Ishikawa (cell line): ENCODE results near the gene MAGT1.

Experiments
- CREB1 ChIP-seq: IDR thresholded peaks from 2 replicates; pipeline ENCODE4 v1.6.1; 2012; ENCODE audit warnings: low read depth
- EP300 ChIP-seq: IDR thresholded peaks from 2 replicates; pipeline ENCODE4 v1.6.1; 2012; ENCODE audit warnings: borderline replicate concordance
- FOXM1 ChIP-seq: IDR thresholded peaks from 2 replicates; pipeline ENCODE4 v1.6.1; 2012; ENCODE audit warnings: low read depth, borderline replicate concordance
- TEAD4 ChIP-seq: IDR thresholded peaks from 2 replicates; pipeline ENCODE4 v1.6.1; 2012
- TF ChIP-seq, protein P1 (sequence below): IDR thresholded peaks from 2 replicates; pipeline ENCODE4 v1.6.1; 2012
- TF ChIP-seq, protein P2 (sequence below): IDR thresholded peaks from 2 replicates; pipeline ENCODE4 v1.6.1; 2012; ENCODE audit warnings: low read depth, mild to moderate bottlenecking

DNA sequence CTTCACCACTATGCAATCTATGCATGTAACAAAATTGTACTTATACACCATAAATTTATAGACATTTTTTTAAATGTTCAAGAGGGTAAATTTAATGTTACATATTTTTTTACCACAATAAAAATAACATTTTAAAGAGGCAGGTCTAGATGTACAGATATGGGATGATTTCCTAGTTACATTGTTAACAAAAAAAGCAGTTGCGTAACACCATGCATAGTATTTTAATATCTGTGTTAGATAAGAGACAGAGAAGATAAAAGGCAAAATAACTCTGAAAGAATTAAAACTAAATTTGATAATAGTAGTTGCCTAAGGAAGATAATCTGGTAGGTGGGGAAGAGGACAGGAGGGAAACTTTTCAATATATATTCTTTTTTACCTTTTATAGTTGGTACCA lies 100.1 kb downstream of the MAGT1 start:
- TF ChIP-seq, protein P1, sequence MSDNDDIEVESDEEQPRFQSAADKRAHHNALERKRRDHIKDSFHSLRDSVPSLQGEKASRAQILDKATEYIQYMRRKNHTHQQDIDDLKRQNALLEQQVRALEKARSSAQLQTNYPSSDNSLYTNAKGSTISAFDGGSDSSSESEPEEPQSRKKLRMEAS: no peak
- TF ChIP-seq TEAD4 (no peak), FOXM1 (no peak), EP300 (no peak), CREB1 (no peak)
- TF ChIP-seq, protein P2, sequence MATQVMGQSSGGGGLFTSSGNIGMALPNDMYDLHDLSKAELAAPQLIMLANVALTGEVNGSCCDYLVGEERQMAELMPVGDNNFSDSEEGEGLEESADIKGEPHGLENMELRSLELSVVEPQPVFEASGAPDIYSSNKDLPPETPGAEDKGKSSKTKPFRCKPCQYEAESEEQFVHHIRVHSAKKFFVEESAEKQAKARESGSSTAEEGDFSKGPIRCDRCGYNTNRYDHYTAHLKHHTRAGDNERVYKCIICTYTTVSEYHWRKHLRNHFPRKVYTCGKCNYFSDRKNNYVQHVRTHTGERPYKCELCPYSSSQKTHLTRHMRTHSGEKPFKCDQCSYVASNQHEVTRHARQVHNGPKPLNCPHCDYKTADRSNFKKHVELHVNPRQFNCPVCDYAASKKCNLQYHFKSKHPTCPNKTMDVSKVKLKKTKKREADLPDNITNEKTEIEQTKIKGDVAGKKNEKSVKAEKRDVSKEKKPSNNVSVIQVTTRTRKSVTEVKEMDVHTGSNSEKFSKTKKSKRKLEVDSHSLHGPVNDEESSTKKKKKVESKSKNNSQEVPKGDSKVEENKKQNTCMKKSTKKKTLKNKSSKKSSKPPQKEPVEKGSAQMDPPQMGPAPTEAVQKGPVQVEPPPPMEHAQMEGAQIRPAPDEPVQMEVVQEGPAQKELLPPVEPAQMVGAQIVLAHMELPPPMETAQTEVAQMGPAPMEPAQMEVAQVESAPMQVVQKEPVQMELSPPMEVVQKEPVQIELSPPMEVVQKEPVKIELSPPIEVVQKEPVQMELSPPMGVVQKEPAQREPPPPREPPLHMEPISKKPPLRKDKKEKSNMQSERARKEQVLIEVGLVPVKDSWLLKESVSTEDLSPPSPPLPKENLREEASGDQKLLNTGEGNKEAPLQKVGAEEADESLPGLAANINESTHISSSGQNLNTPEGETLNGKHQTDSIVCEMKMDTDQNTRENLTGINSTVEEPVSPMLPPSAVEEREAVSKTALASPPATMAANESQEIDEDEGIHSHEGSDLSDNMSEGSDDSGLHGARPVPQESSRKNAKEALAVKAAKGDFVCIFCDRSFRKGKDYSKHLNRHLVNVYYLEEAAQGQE: no peak
